HG02678 (cell line): ENCODE results near the gene TGOLN2.
"Not testable (repeated sequence)": the region's sequence is repeated elsewhere in the genome, so short reads cannot be mapped to it uniquely, and the experiment has no call there.

ENCODE experiments used
- ATAC-seq: cut with Tn5 transposase; IDR thresholded peaks from one replicate; pipeline ENCODE4 v1.9.1; 2021; ENCODE audit warnings: mild to moderate bottlenecking, moderate library complexity; ENCODE audit not compliant: unreplicated experiment

The TGOLN2 gene

DNA sequence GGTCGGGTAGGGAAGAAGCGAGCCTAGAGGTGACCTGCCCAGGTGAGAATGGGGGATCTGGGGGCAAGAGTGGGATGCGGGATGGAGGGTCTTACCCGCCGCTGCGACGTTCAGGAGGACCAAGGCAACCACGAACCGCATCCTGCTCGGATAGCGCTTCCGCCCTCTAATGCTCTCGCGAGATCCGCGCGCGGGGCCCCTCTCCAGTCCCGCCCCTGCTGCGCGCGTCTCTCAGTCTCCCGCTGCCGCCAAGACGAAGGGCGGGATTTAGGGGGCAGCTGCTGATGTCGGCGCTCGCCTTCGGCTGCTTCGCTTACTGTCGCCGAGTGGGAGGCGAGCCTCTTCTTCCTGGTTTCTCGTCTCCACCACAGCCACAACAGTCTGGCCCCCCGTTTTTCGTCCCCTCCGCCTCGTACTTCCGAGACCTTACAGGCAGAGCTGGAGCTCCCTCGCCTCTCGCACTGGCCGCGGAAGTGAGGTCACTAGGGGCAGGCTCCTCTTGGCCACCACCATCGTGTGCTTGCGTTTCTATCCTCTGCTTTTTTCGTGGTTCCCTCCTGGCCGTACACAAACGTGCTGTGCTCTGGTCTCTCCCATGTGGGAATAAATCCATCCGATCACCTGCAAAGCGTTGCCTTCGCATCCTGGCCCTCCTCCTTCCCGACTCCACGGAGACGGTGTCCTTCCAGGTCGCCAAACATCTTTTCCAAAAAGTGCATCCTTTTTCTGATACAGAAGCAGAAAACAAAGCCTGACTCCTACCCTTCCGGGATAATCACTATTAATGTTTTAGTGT lies at the start of gene TGOLN2:
TSS of gene TGOLN2 (minus strand) at position 168 of the 796 bp plus-strand sequence. CDS start at position 141, 27 bp downstream.
- ATAC-seq = peak; percentile 87

DNA sequence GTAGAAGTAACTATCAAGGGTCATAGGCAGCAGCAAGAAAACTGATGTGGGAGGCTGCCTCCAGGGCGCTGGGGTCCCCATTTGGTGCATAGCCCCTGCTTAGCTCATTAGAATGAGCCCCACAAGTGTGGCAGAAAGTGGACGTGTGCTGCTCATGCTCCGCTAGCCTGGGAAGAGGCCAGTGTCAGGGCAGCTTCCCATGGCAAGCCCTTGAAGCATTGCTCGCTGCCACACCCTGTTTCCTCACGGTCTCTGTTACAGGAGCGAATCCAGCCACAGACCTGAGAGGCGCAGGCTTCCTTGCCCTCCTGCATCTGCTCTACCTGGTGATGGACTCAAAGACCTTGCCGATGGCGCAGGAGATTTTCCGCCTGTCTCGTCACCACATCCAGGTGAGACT lies 49.3 kb upstream of the TGOLN2 start:
- no peak for ATAC-seq

DNA sequence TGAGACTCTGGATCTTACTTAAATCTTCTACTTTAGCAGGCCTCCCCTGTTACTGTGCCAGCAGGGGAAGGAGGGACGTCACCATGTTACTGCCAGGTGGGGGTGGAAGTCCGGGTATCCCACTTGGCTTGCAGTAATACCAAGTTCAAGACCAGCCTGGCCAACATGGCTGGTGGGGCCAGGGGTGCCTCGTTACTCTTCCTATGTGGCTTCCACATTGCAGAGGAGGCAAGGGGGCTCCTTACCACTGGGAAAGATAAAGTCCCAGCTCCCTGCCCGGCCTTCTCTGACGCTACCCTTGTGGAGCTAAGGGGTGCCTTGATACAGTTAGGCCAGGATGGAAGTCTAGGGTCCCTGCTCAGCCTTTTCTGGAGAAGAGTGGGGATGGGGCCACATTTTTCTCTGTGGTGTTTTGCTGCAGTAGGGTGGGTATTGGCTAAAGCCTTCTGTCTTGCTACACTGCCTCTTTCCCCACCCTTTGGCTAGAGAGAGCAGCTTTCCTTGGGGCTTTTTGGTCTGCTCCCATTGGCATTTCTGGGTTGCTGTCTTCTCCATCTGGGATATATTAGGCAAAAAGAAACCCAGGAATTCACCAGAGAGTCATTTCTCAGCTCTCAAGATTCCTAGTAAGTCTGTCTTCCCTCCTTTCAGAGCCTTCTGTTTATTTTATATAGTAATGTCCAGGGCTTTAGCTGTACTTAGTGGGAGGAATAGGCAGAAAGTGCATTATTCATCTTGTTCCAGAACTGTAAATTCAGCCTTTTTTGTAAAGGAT lies 48.7 kb upstream of the TGOLN2 start:
- no peak for ATAC-seq

DNA sequence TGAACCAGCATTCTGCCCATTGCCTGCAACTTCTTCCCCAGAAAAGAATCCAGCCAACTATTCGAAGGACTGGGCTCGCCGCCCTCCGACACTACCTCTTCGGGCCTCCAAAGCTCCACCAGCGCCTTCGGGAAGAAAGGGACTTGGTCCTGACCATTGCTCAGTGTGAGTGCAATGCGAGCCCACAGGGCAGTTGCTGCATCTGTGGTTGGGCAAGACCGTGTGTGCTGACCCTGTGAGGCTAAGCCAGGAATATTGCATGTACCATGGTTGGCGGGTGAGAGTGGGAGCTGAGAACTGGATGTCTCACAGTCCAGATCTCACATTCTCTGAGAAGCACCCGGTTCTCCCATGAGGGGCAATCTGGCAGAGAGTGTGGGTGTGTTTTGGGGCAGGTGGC lies 43.3 kb upstream of the TGOLN2 start:
- no peak for ATAC-seq

DNA sequence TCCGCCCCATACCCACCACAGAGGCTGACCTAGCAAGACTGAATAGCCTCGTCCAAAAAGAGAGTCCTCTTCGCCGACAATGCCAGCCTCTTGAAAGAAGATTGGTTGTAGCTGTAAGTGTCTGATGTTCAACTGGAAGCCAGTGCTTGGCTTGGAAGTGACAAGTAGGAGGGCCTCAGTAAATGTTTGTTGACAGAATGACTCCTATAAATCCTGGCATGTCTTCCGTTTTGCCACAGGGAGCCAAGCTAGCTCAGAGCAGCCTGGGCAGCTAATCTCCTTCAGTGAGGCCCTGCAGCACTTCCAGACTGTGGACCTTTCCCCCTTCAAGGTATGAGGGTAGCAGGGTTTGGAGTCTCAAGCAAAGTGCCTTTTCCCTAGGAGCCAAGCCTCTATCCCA lies 41.7 kb upstream of the TGOLN2 start:
- ATAC-seq = no peak

DNA sequence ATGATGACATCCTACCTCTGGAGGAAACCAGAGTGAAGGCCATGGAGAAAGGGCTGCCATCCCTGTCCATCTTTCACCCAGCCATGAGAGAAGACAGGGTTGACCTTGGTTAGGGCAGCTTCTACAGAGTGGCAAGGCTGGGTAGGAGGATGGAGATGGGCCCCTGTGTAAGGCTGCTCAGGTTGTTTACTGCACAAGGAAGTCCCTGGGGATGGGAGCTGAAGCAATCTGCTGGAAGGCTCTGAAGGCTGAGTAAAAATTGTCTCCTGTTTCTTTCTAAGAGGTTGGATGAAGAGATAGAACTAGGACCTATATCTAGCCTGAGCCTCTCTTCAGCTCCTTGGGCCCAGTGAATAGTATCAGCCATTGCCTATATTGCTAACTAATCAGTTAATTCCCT lies 41.1 kb upstream of the TGOLN2 start:
- no peak for ATAC-seq

DNA sequence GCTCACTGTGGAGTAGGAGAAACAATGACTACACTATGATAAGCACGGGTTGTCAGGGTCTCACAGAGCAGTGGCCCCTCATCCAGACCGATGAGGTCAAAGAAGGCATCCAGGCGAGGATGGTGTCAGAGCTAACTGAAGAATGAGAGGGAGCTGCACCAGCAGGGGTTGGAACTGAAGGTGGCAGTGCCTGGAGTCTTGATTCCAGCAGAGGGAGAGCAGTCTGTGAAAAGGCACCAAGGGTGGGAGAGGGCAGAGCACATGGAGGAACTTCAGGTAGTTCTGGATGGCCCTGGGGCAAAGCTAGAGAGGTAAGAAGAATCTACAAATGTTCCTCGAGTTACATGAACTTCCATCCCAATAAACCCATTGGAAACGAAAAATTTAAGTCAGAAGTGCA lies 39.4 kb upstream of the TGOLN2 start:
- no peak for ATAC-seq

DNA sequence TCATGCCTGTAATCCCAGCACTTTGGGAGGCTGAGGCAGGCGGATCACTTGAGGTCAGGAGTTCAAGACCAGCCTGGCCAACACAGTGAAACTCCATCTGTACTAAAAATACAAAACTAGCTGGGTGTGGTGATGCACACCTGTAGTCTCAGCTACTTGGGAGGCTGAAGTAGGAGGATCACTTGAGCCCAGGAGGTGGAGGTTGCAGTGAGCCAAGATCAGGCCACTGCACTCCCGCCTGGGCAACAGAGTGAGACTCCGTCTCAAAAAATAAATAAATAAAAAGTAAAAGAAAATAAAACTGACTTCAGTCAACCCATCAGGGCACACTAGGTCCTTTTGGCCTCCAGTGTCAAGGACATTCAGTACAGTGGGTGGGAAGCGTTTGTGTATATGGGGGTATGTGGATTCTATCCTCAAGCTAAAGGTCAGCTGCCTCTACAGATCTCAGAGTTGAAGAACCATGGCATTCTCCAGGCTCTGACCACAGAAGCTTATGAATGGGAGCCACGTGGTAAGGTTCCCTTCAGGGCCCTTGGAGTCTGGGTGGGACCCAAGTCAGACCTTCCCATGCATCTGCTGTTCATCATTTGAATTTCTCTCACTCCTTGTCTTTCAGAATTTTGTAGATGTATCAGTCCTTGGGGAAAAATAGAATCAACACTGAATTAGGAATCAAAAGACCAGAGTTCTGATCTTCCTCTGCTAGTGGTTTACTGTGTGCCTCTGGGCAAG lies 35.0 kb upstream of the TGOLN2 start:
- not testable (repeated sequence) for ATAC-seq

DNA sequence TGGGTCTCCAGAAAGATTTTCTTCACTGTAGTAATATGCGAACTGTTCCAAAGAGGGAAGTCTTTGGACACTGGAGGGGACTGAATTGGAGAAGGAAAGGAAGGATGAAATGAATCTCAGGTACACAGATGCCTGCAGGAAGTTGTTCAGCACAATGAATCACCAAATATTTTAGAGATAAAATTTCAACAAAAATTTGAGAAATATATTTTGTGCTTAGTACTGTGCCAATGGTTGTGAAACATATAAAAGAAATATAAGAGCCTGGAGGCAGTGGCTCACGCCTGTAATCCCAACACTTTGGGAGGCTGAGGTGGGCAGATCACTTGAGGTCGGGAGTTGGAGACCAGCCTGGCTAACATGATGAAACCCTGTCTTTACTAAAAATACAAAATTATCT lies 29.9 kb upstream of the TGOLN2 start:
- no peak for ATAC-seq

DNA sequence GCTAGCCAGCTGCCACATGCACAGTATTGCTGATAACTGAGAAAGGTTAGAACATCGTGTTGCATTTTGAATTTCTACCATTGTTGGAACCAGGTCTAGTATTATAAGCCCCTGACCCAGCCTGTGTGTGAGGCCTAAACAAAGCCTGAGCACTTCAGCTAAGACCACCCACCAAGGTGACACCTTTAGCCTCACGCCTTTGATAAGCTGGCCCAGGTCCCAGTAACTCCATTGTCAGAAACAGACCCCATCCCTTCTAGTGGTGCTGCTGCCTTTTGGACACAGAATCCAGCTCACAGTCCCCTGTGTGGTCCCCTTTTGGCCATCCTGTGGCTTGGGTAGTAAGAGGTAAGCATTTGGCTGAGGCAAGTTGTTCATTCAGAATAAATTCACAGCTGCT lies 28.4 kb upstream of the TGOLN2 start:
- ATAC-seq = no peak

DNA sequence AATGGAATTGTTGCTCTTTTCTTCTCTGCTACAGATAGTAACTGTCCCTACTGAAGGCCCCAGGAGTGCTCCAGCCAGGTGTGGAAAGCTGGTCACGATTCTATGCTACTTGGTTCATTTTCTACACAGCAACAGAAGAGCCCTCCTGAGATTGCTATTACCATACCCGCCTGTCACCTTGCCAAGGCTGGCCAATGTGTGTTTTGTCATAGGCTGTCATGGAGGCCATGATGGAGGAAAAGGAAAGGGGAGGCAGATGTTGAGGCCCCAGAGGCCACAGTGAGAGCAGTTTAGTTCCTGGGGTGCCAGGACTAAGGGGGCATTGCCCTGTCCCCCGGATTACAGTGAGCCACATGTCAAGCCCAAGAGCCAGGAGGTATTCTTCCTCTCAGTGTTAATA lies 27.7 kb upstream of the TGOLN2 start:
- no peak for ATAC-seq

DNA sequence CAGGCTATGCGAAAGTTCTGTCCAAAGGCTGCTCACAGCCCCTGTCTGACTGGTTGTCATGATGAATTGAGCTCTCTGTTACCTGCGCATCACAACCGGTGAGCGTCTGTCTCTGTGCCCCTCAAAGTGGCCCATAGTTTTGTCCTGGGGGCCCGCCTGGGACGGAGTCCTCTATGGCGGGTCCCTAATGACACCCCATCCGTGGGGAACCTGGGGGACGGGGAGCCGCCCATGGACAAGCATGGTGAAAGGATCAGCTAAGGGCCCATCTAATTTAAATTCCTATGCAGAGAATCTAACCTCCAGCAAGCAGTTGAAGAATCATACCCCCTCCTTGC lies 27.3 kb upstream of the TGOLN2 start:
- ATAC-seq = no peak

DNA sequence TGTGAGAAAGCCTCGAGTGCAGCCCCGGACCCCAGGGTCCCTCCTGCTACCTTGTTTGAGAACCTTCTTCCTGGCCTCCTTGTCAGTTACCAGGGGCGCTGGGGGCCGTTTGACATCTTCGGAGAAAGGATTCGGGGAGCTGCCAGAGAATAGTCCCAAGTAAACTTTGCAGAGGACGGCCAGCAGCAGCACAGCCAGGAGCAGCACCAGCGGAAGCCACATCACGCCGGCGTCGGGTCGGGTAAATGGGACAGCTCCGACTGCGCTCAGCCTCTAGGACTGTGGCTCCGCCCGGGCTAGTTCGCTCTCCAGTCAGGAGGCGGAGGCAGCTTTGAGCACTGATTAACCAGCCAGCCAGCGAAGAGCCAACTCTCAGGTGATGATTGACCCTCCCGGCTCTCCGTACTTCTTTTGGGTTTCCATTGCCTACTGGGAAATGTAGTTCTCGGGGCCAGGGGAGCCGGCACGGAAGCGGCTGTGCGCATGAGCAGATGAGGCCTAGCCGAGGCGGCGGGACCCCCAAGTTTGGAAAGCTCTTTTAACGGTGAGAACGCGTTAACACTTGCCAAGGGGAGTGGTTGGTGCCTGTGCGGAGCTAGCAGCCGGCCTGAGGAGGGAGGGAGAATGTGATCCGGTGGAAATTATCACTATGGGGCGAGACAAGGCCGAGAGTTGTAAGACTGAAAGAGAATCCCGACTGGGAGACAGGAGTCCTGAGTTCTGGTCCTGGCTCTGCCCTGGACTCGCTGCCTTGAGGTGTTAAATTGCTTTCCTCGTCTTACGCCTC lies 26.7 kb upstream of the TGOLN2 start, which contains the start of the genes ELMOD3 and RETSAT:
TSS of gene ELMOD3 (plus strand) at position 484 of the 787 bp plus-strand sequence. CDS start 2,430 bp downstream, outside the sequence.
TSS of gene RETSAT (minus strand) at position 243 of the 787 bp plus-strand sequence. CDS start at position 222, 21 bp downstream.
- ATAC-seq = peak; percentile 97

DNA sequence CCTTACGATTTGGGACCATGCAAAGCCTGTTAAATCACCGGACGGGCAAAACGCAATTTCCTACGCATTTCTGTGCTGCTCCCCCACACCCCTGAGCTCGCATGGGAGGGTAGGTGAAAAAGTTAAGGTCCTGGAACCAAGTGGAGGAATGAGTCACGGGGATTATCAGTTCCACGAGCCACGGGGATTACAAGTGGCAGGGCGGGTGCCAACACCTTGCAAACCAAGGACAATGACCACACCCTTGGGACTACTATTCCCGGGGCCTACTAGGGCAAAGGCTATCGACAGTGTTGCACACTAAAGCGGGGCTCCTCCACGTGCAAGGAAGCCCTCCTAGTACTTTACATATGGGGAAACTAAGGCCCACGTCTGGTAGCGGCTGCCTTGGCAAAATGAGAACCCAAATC lies 26.1 kb upstream of the TGOLN2 start:
- ATAC-seq = no peak

DNA sequence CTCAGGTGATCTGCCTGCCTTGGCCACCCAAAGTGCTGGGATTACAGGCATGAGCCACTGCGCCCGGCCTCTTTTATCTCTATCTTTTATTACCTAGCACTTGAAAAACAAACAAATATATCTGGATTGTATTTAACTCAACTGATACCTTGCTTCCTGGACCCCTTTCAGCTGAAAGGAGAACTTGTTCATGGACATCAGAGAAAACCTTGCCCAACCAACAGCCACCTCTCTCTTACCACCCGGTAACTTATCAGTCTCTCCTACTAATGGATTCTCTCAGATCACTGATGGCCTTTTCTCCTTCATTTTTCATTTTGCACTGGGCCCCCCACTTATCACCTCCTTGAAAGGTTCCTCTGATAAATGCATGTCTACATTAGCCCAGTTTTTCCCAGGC lies 19.8 kb upstream of the TGOLN2 start:
- ATAC-seq = no peak

DNA sequence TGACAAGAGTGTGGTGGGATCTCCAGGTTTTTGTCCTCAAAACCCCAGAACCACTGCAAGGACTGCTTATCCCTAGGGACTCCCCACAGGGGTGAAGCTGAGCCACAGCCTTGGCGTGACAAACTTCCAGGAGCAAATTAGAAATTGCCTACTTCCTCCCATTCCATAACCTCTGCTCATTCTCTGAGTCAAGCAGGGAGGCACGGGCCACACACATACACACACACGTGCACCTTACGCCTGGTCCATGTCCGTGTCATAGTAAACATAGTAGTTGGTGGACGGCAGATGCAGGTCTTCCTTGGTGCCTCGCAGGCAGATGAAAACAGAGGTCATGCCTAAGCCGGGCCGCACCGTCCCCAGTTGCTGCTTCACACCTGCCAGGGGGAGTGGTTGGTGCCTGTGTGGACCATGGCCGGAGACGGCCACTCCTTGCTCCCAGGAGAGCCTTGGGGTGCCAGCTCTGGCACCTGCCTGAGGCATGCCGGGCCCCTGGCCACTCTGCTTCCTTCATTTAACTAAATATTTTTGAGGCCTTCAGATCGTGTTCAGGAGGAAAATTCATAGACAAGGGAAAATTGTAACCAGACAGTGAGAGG lies 16.7 kb upstream of the TGOLN2 start:
- ATAC-seq = no peak

DNA sequence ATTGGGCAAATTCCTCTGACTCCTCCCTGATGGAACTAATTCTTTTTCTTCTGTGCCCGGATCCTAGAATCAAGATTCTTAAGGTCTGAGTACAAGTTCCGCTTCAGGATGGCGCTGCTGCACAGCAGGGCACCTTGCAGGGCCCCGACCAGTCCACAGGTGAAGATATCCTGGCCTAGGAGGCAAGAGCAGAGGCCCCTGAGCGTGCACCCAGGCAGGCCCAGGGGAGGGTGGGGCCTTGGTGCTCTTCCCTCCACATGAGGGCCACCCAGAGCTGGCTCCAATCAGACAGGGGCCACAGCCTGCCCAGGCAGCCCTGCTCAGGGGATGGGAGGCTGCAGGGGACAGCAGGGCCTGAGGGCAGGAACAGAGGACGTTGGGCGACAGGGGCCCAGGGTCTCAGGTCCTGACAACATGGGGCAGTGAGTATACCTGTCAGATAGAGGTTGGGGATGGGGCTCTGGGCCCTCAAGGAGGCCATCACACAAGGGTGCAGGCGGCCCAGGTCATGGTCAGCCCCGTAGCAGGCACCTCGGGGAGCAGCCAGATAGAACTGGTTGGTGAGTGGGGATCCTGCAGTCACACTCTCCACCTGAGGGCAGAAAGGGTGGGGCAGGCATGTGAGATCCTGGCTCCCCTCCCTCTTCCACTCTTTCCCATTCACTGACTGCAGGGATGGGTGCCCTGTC lies 15.6 kb upstream of the TGOLN2 start:
- not testable (repeated sequence) for ATAC-seq

DNA sequence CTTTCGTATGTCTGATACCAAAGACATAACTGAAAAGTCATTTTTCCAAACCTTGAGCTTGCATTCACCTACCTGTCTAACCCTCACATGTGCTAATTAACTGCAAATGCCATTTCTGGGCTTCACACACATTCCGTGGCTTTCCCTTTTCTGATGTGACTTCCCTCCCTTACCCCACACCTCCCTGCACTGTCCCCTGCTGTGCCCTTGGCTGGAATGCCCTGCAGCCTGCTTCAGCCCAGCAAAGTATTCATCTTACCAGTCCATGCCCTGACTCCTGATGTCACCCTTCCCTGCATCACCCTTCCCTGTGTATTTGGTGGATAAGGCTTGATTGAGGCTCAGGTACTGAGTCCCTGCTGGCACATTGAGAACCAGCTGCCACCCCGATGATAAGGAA lies 14.4 kb upstream of the TGOLN2 start:
- no peak for ATAC-seq

DNA sequence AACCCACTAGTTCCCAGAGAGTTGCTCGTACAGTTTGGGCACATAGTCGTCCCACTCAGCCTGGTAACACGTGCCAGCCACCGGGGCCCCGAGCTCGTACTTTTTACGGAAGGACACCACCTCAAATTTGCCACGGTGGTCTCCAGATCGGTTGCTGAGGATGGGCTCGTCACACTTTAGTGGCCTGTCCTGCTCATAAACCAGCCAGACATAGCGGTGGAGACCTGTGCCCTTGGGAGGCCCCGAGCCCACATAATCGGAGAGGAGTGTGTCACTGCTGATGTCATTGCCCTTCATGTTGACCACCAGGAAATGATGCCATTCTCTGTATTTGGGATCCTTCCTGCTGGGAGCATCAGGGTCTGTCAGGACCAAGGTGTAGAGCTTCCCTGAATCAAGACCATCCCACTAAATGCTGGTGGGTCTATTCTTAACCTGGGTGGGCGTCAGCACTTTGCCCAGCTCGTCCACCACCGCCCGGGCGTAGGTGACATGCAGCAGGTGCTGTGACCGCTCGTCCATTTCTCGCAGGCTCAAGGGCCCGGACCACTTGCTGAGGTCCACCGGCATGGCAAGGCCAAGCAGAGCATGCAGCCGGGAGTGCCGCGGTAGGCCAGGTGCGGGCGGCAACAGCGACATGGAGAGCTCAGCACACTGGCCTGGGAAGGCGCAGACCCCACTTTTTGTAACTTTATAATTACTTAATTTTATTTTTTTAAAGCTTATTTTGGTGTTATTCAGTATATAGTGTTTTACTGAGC lies 13.7 kb upstream of the TGOLN2 start:
- ATAC-seq = no peak
